Activated CD8-positive, alpha-beta memory T cell treated with anti-CD3 and anti-CD28 coated beads, Interleukin-2, amount 50 U/mL, for 1 hour (primary cell): ENCODE data around the gene FAM221B.

Source experiments
- DNase-seq: peaks from one replicate; pipeline ENCODE4 v3.0.0-alpha.2; 2020; ENCODE audit errors: extremely low read depth

The FAM221B gene

GRCh38 chr9:35792024-35792813, 36.3 kb downstream of the FAM221B start:
- DNase-seq, result no peak

GRCh38 chr9:35791297-35791921, 37.1 kb downstream of the FAM221B start, which contains the start of gene NPR2:
TSS of gene NPR2 (plus strand) at chr9:35791591. CDS start at chr9:35792409, 818 bp downstream.
- no peak for DNase-seq

- peak; percentile 37 for DNase-seq
Observed at GRCh38 chr9:35790385-35791296, 37.9 kb downstream of the FAM221B start.

DNA sequence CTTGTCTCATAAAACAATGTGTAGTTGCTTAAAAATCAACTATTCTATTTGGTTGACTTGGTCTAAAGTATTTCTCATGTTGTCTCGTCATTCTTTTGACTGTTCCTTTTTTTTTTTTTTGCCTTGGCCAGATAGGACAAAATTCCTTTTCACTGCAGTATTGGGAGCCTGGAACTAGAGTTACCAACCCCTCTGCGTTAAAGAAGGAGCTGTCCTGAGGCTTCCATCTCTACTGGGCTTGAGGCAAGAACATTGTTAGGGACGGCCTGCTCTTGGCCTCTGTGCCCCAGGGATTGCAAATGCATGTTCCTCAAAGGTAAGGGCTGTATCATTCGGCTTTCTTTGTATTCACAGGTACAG, 38.5 kb downstream of the FAM221B start:
- DNase-seq, result no peak

DNA sequence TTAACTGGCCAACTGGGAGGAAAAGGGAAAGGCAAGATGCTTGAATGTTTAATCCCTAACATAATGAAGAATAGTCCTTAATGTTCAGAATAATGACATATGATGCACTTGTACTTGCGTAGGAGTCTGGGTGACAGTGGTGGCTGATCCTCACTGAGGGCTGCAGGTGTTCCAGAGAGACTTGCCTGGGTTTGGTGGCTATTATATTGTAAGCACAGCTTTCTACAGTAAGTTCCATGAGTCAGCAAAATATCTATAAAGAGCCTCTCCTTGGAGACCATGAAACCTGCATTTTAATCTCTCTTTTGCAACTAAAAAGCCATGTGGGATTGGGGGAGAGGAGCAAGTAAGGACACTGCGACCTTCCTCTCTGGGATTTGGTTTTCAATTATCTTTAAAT, 39.0 kb downstream of the FAM221B start:
- DNase-seq, result no peak

DNA sequence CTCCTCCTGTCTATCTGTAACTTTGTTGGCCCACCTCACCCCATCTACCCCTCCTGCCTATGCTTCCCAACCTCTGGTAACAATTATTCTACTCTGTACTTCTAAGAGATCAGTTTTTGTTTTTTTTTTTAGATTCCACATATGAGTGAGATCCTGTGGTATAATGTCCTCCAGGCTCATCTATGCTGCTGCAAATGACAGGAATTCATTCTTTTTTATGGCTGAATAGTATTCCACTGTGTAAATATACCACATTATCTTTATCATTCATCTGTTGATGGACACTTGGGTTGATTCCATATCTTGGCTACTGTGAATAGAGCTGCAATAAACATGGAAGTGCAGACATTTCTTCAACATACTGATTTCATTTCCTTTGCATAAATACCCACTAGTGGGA, 45.1 kb downstream of the FAM221B start:
- DNase-seq, result no peak

- DNase-seq, result no peak
Observed at GRCh38 chr9:35781066-35781465, 47.5 kb downstream of the FAM221B start.

DNA sequence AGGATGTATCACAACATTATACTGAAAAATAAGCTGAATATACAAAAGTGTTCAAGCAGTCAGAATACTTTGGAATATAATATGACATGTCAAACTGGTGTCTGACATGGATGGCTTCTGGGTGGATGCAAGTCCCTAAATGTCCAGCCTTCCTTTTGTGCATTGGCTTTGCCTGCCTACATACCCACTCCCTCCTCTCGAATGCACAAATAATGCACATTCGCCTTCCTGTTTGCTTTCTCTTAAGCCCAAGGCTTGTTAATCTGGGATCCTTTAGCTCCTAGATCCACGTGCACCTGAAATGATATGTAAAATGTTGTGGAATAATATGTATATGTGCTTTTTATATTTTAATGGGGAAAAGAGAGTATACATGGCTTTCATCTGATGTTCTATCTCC, 50.0 kb downstream of the FAM221B start:
- no peak for DNase-seq

DNA sequence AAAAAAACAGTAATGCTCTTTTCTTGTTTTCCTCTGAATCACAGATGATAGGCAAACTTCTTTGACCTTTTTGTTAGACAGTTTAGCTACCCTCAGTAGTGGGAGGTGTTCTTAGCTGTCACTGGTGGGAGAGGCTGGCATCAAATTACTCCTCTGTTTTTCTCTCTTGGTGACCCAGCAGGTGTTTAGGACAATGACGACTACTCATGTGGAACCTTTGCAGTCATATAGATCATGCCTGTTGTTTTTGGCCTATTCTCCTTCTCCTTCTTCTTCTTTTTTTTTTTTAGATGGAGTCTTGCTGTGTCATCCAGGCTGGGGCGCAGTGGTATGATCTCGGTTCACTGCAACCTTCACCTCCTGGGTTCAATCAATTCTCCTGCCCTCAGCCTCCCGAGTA, 52.5 kb downstream of the FAM221B start:
- no peak for DNase-seq

- no peak for DNase-seq
Observed at GRCh38 chr9:35774907-35775635, 53.5 kb downstream of the FAM221B start.

DNA sequence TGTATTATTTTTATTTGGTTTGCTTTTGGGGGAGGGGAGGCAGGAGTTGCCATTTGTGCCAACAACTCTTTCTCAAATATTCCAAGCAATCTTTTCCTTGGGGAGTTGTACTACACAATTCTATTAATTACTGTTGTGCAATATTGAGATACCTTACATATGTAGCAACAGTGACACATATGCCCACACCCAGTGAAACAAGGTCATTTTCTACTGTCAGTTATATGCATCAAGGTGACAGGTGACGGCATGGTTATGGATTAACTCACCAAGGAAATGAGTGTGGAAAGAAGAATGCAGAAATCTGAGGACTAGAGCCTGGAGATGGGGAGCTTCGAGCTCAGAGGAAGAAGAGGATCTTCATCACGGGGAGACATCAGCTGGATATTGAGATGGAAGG, 56.6 kb downstream of the FAM221B start:
- DNase-seq, result no peak

DNA sequence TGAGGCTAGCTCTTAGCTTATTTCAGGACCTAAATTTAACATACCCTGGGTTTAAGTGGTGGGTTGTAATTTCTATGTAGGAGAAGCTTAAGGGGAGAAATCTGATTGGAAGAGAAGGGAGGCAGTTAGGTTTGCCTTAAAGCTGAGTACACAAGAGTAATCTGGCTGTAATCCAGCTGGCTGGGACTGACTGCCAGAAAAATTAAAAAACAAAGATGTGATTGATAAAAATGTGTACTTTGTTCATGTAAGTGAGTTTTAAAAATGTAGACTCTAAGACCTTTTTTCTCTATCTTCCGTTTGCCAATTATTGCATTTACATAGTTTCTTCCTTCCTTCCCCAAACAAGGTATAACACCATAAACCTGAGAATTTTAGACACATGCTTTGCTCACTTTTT, 57.0 kb downstream of the FAM221B start:
- no peak for DNase-seq

DNA sequence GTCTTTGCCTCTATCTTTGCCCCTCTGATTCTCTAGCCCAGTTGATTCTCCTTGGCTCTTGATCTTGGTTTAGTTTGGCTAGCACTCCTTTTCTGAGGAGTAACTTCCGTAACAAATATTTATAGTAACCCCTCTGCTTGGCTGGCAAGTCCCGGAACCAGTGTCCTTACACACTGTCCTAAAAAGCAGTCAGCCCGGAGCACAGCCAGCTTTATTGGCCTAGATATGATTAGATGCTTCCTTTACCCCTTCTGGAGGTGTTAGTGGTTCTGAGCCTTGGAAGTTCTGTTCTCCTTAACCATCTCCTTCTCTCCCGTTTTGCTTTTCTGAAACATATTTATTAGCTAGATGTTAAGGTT, 57.5 kb downstream of the FAM221B start:
- no peak for DNase-seq

GRCh38 chr9:35769763-35770162, 58.8 kb downstream of the FAM221B start:
- DNase-seq, result no peak

GRCh38 chr9:35767458-35767857, 61.1 kb downstream of the FAM221B start:
- DNase-seq, result no peak

GRCh38 chr9:35766997-35767396, 61.5 kb downstream of the FAM221B start:
- no peak for DNase-seq
